Panc1 (cell line): ENCODE results near the gene SOX21.

ENCODE experiments used
- POLR2AphosphoS5 ChIP-seq: IDR thresholded peaks from 2 replicates; pipeline ENCODE4 v1.6.1; 2012; ENCODE audit warnings: mild to moderate bottlenecking, low read depth, low read length, moderate library complexity
- REST ChIP-seq, 2 experiments: IDR thresholded peaks; 2 replicates each; pipeline ENCODE4 v1.6.1; 2011 to 2012; ENCODE audit warnings: low read depth in 2 of 2, control low read depth in 1 of 2, low read length in 1 of 2, mild to moderate bottlenecking in 1 of 2, moderate library complexity in 1 of 2; ENCODE audit not compliant: insufficient read depth in 1 of 2
- SIN3A ChIP-seq: IDR thresholded peaks from 2 replicates; pipeline ENCODE4 v1.6.1; 2012; ENCODE audit warnings: low read depth, mild to moderate bottlenecking, low read length, moderate library complexity, borderline replicate concordance; ENCODE audit not compliant: insufficient read depth

GRCh38 chr13:94704377-94705080 is 7.8 kb downstream of the SOX21 start:
- no peak for TF ChIP-seq POLR2AphosphoS5
- no peak for TF ChIP-seq SIN3A
- no peak for TF ChIP-seq REST (IDR thresholded peaks at IDR 0.05; ENCODE audit: insufficient read depth in 1 of 2, low read depth in 2 of 2, low read length in 1 of 2)
